NT2/D1 (cell line): Measurements from ENCODE around the gene ACP7.
"Not testable (repeated sequence)": the region's sequence is repeated elsewhere in the genome, so short reads cannot be mapped to it uniquely, and the experiment has no call there.

Experiments
- SUZ12 ChIP-seq: IDR thresholded peaks from 2 replicates; pipeline ENCODE4 v1.6.1; 2011; ENCODE audit not compliant: insufficient read length, insufficient read depth; ENCODE audit errors: extremely low read depth
- YY1 ChIP-seq: IDR thresholded peaks from 2 replicates; pipeline ENCODE4 v1.6.1; 2011; ENCODE audit not compliant: insufficient read length, insufficient read depth

- not testable (repeated sequence) for TF ChIP-seq SUZ12, YY1
Measured at GRCh38 chr19:39068259-39068658, 15.9 kb upstream of the ACP7 start.
